Right lobe of liver (tissue), 6 donors: ENCODE data around the gene DBR1. TPM values are rescaled to one million over a fixed set of nuclear protein-coding genes. Genes with fewer than 3 reads are reported as not detected.

Experiments
- ATAC-seq, 4 donors: fragments of 200-7000 bp; cut with Tn5 transposase; one replicate each; pipeline ENCODE4 v1.9.1; 2020; ENCODE audit warnings: mild to moderate bottlenecking in 4 of 4, moderate library complexity in 4 of 4
- DNase-seq, 3 donors: peaks; one replicate each; pipeline ENCODE4 v3.0.0-alpha.2; 2020
- H3K27ac ChIP-seq, 3 donors: fragments of 200-600 bp; one replicate each; pipeline ENCODE4 v1.8.0; 2022
- H3K27me3 ChIP-seq, 2 donors: fragments of 200-600 bp; one replicate each; pipeline ENCODE4 v1.8.0; 2022
- H3K36me3 ChIP-seq, 4 donors: fragments of 200-600 bp; sonication (generic) in 1 of 4; one replicate each; pipeline versions ENCODE4 v1.5.1 to v1.8.0; 2017 to 2022; ENCODE audit warnings: control low read depth in 1 of 4
- H3K4me1 ChIP-seq, 4 donors: fragments of 200-600 bp; sonication (generic) in 1 of 4; one replicate each; pipeline versions ENCODE4 v1.5.1 to v1.8.0; 2017 to 2022; ENCODE audit warnings: control low read depth in 1 of 4
- H3K4me3 ChIP-seq, 3 donors: fragments of 200-600 bp; one replicate each; pipeline ENCODE4 v1.8.0; 2022
- H3K9me3 ChIP-seq, 4 donors: fragments of 200-600 bp; sonication (generic) in 1 of 4; one replicate each; pipeline versions ENCODE4 v1.5.1 to v1.8.0; 2017 to 2022; ENCODE audit warnings: control low read depth in 1 of 4
- POLR2A ChIP-seq: fragments of 450-650 bp; IDR thresholded peaks from one replicate; pipeline ENCODE4 v1.6.1; 2017; ENCODE audit warnings: antibody characterized with exemption, mild to moderate bottlenecking
- WGBS: methylation state at CpG from one replicate; pipeline ENCODE4 v1.1.6; 2018; ENCODE audit warnings: low coverage, low lambda C conversion rate; ENCODE audit not compliant: insufficient coverage; ENCODE audit errors: missing lambda C conversion rate; 5-methylcytosine and 5-hydroxymethylcytosine counted together
- intact Hi-C, 2 donors: fragments of 100-400 bp; cut with DNase I; formaldehyde crosslinking; loops; one replicate each; pipeline versions ENCODE4 v1.11.2 to v1.14.1; 2022
- total RNA-seq, 6 experiments: library from RNA; depleted of rRNA in 2 of 6; stranded (reverse); fragments of >200 nt in 2 of 6; fragmentation: NEBNext Ultra II Directional in 3 of 6; extraction: Animal tissue kit (Norgen Biotek cat#: 25700) in 3 of 6; gene quantifications; one replicate each; pipeline versions ENCODE4 v1.1.0 to v1.2.4, GENCODE V29; 2016 to 2023
- TF ChIP-seq, protein P1 (sequence below), 4 donors: fragments of 200-600 bp in 3 of 4; fragments of 450-650 bp in 1 of 4; IDR thresholded peaks; one replicate each; pipeline versions ENCODE4 v1.5.1 to v1.8.0; 2016 to 2022; ENCODE audit warnings: antibody characterized with exemption in 4 of 4, mild to moderate bottlenecking in 2 of 4
- donor health status: DM: no; HTN: yes; CAD: no.
- donor health status: DM: no; HTN: no; CAD: no.
- donor health status: DM: no; HTN: no; CAD: no.
- donor health status: DM: no; HTN: yes; CAD: no.
- donor health status: DM: no; HTN: yes; CAD: no.

The DBR1 gene
- total RNA-seq, 6 experiments from 2014 or later: 3.2 to 6.1 (median 4.6) TPM

DNA sequence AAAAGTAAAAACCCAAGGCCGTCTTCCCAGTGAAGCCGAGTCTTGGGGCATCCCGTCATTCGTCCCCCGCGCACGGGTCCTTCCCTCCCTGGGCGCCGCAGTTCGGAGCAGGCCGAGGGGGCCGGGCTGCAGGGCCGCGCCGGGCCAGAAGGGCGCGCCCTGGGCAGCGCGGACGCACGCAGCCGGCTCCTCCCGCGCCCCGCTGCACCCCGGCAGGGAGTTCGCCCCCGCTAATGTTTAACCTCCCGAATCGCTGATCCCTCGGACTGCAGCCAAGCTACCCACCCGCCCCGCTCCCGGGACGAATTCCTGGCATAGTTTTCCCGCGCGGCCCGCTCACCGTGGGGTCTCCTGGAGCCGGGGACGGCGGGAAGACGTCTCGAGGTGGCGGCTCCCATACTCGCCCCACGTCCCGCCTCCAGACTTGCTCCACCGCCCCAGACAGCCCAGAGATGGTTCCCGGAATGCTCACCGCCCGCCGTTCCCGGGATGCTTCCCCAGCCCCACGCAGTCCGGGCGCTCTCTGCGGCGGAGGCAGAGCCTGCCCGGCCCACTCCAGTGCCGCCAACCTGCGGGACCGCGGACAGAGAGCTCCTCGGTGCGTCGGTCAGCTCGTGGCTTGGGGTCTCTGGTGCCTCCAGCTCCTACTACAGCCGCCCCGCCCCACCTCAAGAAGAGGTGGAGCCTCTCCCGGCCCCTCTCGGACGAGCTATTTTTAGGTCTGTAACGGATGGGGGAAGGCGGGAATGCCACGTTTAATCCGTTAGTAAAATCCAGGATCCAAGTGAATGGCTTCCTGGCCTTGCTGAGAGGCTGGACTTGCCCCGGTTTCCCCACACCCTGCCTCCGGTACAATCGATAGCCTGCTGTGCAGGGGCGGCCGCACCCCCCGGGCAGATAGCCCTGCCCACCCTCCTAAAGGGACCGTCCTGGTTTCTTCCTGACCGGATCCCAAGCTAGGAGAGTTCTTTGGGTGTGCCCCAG lies 59.4 kb downstream of the DBR1 start, which contains the start of gene DZIP1L:
Gene DZIP1L (minus strand): TSS at position 621 of the 984 bp plus-strand sequence. CDS start 11,637 bp downstream, outside the sequence.
- peak; percentile 56 to 65 (median 64) for DNase-seq
- WGBS: under 1% methylated on average over 23 of the region's 86 CpGs
- intact Hi-C loops: loop anchor here (5.0 kb wide), 1 partner anchor 48 kb away; no protein-coding TSS in a partner anchor

DNA sequence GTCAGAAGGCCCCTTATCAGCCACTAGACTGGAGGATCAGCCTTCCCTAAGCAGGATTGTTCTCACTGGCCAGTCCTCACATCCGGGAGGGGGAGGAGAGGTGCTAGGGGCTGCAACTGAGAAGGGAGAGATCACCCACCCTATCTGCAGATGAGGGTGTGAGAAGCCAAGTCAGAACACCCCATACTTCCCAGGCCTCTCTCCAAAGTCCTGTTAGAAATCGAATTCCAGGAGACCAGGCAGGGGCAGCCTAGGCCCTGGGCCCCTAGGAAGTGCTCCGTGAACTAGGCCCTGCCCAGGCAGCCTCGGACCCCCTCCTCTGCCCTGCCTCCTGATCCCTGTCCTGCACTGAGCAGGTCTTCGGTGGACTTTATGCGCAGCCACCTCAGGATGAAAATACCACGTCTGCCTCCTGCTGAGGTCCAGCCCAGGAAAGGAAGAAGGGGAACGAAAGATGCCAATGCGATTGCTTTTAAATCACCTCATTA lies 60.2 kb downstream of the DBR1 start:
- H3K36me3 ChIP-seq: no peaks in the 10 kb centered on the region
- WGBS: 19% methylated on average over 6 of the region's 9 CpGs
- TF ChIP-seq POLR2A: no peak
- TF ChIP-seq, protein P1, sequence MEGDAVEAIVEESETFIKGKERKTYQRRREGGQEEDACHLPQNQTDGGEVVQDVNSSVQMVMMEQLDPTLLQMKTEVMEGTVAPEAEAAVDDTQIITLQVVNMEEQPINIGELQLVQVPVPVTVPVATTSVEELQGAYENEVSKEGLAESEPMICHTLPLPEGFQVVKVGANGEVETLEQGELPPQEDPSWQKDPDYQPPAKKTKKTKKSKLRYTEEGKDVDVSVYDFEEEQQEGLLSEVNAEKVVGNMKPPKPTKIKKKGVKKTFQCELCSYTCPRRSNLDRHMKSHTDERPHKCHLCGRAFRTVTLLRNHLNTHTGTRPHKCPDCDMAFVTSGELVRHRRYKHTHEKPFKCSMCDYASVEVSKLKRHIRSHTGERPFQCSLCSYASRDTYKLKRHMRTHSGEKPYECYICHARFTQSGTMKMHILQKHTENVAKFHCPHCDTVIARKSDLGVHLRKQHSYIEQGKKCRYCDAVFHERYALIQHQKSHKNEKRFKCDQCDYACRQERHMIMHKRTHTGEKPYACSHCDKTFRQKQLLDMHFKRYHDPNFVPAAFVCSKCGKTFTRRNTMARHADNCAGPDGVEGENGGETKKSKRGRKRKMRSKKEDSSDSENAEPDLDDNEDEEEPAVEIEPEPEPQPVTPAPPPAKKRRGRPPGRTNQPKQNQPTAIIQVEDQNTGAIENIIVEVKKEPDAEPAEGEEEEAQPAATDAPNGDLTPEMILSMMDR (IDR thresholded peaks at IDR 0.05): no peak
- H3K9me3 ChIP-seq: no peaks in the 10 kb centered on the region
- intact Hi-C loops: no loop called here
- H3K27ac ChIP-seq: peak overlapping the region; percentile 11 to 73 (median 52)
- DNase-seq: no peak
- H3K27me3 ChIP-seq: no peaks in the 10 kb centered on the region
- no peak for ATAC-seq
- H3K4me1 ChIP-seq: peaks cover 0 to 4% (median 0%) of the 10 kb centered on the region in 4 donors
- peak overlapping the region; percentile 67 to 83 (median 68) for H3K4me3 ChIP-seq

More for the DNA sequence above, 59.4 kb downstream of the DBR1 start, which contains the start of gene DZIP1L:
- peak within 1 kb of the TSS; percentile 67 to 83 (median 68) for H3K4me3 ChIP-seq
- H3K27ac ChIP-seq: peak within 1 kb of the TSS; percentile 11 to 73 (median 52)
- TF ChIP-seq, protein P1 (IDR thresholded peaks at IDR 0.05): peak; percentile 53 to 68 (median 67)
- peak; percentile 18 for TF ChIP-seq POLR2A
- no peaks in the 10 kb centered on the region for H3K36me3 ChIP-seq
- ATAC-seq: peak; percentile 87 to 93 (median 90)
- no peaks in the 10 kb centered on the region for H3K9me3 ChIP-seq
- peaks cover 0 to 4% (median 0%) of the 10 kb centered on the region in 4 donors for H3K4me1 ChIP-seq
- H3K27me3 ChIP-seq: no peaks in the 10 kb centered on the region

DNA sequence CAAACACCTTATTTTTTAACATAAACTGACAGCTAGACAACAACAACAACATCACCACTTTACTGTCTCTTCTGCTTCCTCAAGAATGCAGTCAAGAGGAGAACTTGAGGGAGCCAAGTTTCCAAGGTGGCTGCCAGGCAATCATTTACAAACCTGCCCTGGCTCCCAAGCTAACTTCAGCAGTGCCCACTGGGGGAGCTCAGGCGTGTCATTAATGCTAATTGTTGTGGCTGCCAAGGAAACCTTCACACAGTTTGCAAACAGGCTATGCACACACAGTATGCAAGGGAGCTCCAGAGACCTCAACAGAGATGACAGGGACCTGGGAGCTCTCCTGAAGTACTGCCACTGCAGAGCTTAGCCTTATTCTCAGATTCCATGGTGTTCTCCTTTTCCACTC lies 61.4 kb downstream of the DBR1 start:
- ATAC-seq: no peak
- no peak for DNase-seq
- H3K27ac ChIP-seq: no peak overlapping the region

DNA sequence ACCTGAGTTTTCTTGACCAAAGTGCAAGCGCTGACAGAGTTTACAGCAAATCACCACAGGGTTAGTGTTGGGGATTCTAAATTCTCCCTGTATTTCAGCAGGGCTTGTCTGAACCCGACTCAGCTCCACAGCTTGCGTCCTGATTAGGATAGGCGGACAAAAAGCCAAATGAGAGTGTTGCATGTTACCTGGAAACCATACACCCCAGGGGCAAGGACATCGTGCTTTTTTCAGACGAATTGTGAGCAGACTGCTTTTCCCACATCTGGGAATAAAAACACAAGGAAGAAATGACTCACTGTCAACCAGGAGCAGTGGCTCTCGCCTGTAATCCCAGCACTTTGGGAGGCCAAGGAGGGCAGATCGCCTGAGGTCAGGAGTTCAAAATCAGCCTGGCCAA lies 62.4 kb downstream of the DBR1 start:
- Histone ChIP-seq H3K9me3 (no peaks in the 10 kb centered on the region), H3K36me3 (no peaks in the 10 kb centered on the region), H3K27ac (no peak overlapping the region), H3K27me3 (no peaks in the 10 kb centered on the region), H3K4me1 (peaks cover 0 to 4% (median 0%) of the 10 kb centered on the region in 4 donors), H3K4me3 (no peak overlapping the region)
- WGBS: 75% methylated on average over 6 of the region's 8 CpGs
- no peak for ATAC-seq
- no peak for DNase-seq
- intact Hi-C loops: no loop called here
- no peak for TF ChIP-seq POLR2A
- TF ChIP-seq, protein P1 (IDR thresholded peaks at IDR 0.05): no peak

More for the DNA sequence above, 61.4 kb downstream of the DBR1 start:
- H3K9me3 ChIP-seq: no peaks in the 10 kb centered on the region
- no peaks in the 10 kb centered on the region for H3K27me3 ChIP-seq
- H3K4me1 ChIP-seq: peaks cover 0 to 4% (median 0%) of the 10 kb centered on the region in 4 donors
- H3K4me3 ChIP-seq: no peak overlapping the region
- no peaks in the 10 kb centered on the region for H3K36me3 ChIP-seq
- no CpG with 5 or more reads among the region's 1 CpG for WGBS
- TF ChIP-seq, protein P1 (IDR thresholded peaks at IDR 0.05): no peak
- TF ChIP-seq POLR2A: no peak
- intact Hi-C loops: no loop called here

Other genes with a start within 250 kb of the DBR1 start
- gene CLDN18, start 164.8 kb downstream of the DBR1 start, total RNA-seq: not detected
- gene DZIP1L, start 59.3 kb downstream of the DBR1 start, total RNA-seq: 1 to 10 TPM in 5 of 6 experiments, under 1 TPM in 1; 0.92 to 2.2 (median 1.2) TPM
- not detected for gene A4GNT, start 42.5 kb downstream of the DBR1 start, total RNA-seq
- gene ARMC8, start 12.4 kb upstream of the DBR1 start, total RNA-seq: 10 to 100 TPM; 15.5 to 24.6 (median 18.6) TPM
- gene NME9, start 154.9 kb upstream of the DBR1 start, total RNA-seq: not detected
- 1 to 10 TPM; 2.5 to 7.9 (median 6.9) TPM for gene MRAS, start 173.7 kb upstream of the DBR1 start, total RNA-seq